Osteocyte (in vitro differentiated cells): ENCODE data around the gene TBX6. TPM values are rescaled to one million over a fixed set of nuclear protein-coding genes. Genes with fewer than 3 reads are reported as not detected.

Experiments used
- DNase-seq: peaks from one replicate; pipeline ENCODE4 v3.0.0; 2021; ENCODE audit warnings: mixed read lengths; ENCODE audit not compliant: unreplicated experiment; ENCODE audit errors: extremely low spot score
- H3K27ac Mint-ChIP-seq: one replicate; pipeline ENCODE4 v1.8.0; 2021; ENCODE audit warnings: mild to moderate bottlenecking, mixed read lengths; ENCODE audit not compliant: unreplicated experiment
- H3K27me3 Mint-ChIP-seq: one replicate; pipeline ENCODE4 v1.8.0; 2021; ENCODE audit warnings: mixed read lengths; ENCODE audit not compliant: unreplicated experiment
- H3K36me3 Mint-ChIP-seq: one replicate; pipeline ENCODE4 v1.8.0; 2021; ENCODE audit warnings: mixed read lengths; ENCODE audit not compliant: unreplicated experiment
- H3K4me1 Mint-ChIP-seq: one replicate; pipeline ENCODE4 v1.8.0; 2021; ENCODE audit warnings: mixed read lengths; ENCODE audit not compliant: unreplicated experiment
- H3K4me3 Mint-ChIP-seq: one replicate; pipeline ENCODE4 v1.8.0; 2021; ENCODE audit warnings: mild to moderate bottlenecking, moderate library complexity, mixed read lengths; ENCODE audit not compliant: unreplicated experiment
- H3K9me3 Mint-ChIP-seq: one replicate; pipeline ENCODE4 v1.8.0; 2021; ENCODE audit warnings: mixed read lengths; ENCODE audit not compliant: unreplicated experiment
- CTCF ChIP-seq: fragments of 200-600 bp; sonication (generic); IDR thresholded peaks from 2 replicates; pipeline ENCODE4 v1.5.0; 2021; ENCODE audit warnings: antibody characterized with exemption, mild to moderate bottlenecking, moderate library complexity
- total RNA-seq: library from RNA; stranded (reverse); gene quantifications from 2 replicates; pipeline ENCODE4 v1.2.1, GENCODE V29; 2021

The TBX6 gene
- total RNA-seq, 1 donor from 2014 or later, result 0.75 TPM

GRCh38 chr16:30068333-30068732 is 23.4 kb downstream of the TBX6 start:
- Mint-ChIP-seq H3K4me1 (peaks cover 36% of the 10 kb centered on the region), H3K9me3 (no peaks in the 10 kb centered on the region), H3K27ac (peak overlapping the region; percentile 31), H3K27me3 (no peaks in the 10 kb centered on the region), H3K36me3 (peaks cover 38% of the 10 kb centered on the region), H3K4me3 (no peak overlapping the region)
- no peak for DNase-seq
- TF ChIP-seq CTCF, result no peak

- Mint-ChIP-seq H3K9me3 (no peaks in the 10 kb centered on the region), H3K27me3 (no peaks in the 10 kb centered on the region), H3K27ac (peak overlapping the region; percentile 99), H3K36me3 (peaks cover 38% of the 10 kb centered on the region), H3K4me1 (peaks cover 40% of the 10 kb centered on the region), H3K4me3 (peak overlapping the region; percentile 91)
- no peak for TF ChIP-seq CTCF
- no peak for DNase-seq
Measured at GRCh38 chr16:30067584-30067916, 24.2 kb downstream of the TBX6 start.

- DNase-seq, result no peak
- Mint-ChIP-seq H3K4me1 (peaks cover 38% of the 10 kb centered on the region), H3K9me3 (no peaks in the 10 kb centered on the region), H3K4me3 (peak overlapping the region; percentile 91), H3K27me3 (no peaks in the 10 kb centered on the region), H3K36me3 (peaks cover 34% of the 10 kb centered on the region), H3K27ac (peak overlapping the region; percentile 99)
- no peak for TF ChIP-seq CTCF
Measured at GRCh38 chr16:30066761-30067583, 24.8 kb downstream of the TBX6 start.

GRCh38 chr16:30065943-30066760 is 25.6 kb downstream of the TBX6 start:
- DNase-seq, result no peak
- H3K27me3 Mint-ChIP-seq, result no peaks in the 10 kb centered on the region
- H3K27ac Mint-ChIP-seq, result peak overlapping the region; percentile 99
- peak overlapping the region; percentile 91 for H3K4me3 Mint-ChIP-seq
- TF ChIP-seq CTCF, result no peak
- H3K36me3 Mint-ChIP-seq, result peaks cover 30% of the 10 kb centered on the region
- peaks cover 38% of the 10 kb centered on the region for H3K4me1 Mint-ChIP-seq
- H3K9me3 Mint-ChIP-seq, result no peaks in the 10 kb centered on the region
